Left kidney (tissue), 2 donors: ENCODE measurements around the gene ACAD10. TPM values are rescaled to one million over a fixed set of nuclear protein-coding genes. Genes with fewer than 3 reads are reported as not detected.
"Not testable (repeated sequence)": the region's sequence is repeated elsewhere in the genome, so short reads cannot be mapped to it uniquely, and the experiment has no call there.

Experiments
- DNase-seq: peaks from one replicate; pipeline ENCODE4 v3.0.0-alpha.2; 2013
- polyA plus RNA-seq: library from polyadenylated mRNA; unstranded; fragments of 120-200 nt; gene quantifications from one replicate; pipeline ENCODE4 v1.2.1, GENCODE V29; 2013; ENCODE audit not compliant: insufficient read length

Gene ACAD10
- polyA plus RNA-seq, 1 donor, result 54.7 TPM

DNA sequence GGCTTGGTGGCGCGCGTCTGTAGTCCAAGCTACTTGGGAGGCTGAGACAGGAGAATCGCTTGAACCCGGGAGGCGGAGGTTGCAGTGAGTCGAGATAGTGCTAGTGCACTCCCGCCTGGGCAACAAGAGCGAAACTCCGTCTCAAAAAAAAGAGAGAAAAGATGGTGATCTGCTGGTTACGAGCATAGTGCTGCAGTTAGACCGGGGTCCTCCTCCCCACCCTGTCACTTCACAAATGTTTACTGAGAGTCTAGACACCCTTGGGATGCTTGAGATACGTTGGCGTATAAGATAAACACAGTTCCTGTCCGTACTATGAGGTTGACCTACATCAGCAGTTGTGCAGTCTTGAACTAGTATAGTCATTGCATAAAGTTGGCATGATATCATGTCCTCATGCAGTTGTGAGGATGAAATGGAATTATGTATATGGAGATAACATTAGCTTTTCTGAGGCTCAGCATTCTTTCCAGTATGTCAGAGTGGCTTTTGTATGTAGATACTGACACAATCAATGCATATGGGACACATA lies 787 bp downstream of the ACAD10 start:
- DNase-seq, result no peak

GRCh38 chr12:111687255-111687654 lies 1.4 kb downstream of the ACAD10 start:
- DNase-seq, result no peak

DNA sequence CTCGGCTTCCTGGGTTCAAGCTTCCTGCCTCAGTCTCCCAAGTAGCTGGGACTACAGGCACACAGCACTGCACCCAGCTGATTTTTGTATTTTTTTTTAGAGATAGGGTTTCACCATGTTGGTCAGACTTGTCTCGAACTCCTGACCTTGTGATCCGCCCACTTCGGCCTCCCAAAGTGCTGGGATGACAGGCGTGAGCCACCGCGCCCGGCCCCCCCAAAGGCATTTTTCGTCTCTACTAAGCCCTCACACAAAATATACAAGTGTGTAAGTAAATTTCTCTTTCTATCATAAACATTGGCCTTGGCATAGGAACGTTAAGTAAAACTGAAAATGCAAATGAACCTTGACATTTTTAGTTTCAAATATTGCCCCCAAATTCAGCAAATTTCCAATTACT lies 2.1 kb downstream of the ACAD10 start:
- no peak for DNase-seq

- DNase-seq, result no peak
Observed at GRCh38 chr12:111691262-111691661, 5.4 kb downstream of the ACAD10 start.

- DNase-seq, result no peak
Observed at GRCh38 chr12:111692575-111693210, 6.8 kb downstream of the ACAD10 start.

DNA sequence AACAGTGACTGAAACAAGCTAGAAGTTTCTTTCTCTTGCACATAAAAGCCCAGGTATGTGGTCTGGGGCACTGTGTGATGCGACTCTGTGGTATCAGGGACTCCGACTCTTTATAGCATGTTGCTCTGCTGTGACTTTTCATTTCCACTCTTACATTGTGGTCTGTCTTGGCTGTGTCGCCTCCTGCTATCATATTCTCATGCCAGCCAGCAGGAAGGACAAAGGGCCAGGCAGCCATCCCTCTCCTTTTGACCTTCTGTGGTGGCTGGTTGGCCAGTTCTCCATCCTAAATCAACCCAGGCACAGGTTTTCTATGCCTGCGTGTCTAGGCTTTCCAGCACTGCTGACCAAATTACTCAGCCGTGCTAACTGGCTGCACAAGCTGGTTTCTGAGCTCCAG lies 8.0 kb downstream of the ACAD10 start:
- DNase-seq, result no peak

GRCh38 chr12:111699962-111700361 lies 14.1 kb downstream of the ACAD10 start:
- DNase-seq, result no peak

DNA sequence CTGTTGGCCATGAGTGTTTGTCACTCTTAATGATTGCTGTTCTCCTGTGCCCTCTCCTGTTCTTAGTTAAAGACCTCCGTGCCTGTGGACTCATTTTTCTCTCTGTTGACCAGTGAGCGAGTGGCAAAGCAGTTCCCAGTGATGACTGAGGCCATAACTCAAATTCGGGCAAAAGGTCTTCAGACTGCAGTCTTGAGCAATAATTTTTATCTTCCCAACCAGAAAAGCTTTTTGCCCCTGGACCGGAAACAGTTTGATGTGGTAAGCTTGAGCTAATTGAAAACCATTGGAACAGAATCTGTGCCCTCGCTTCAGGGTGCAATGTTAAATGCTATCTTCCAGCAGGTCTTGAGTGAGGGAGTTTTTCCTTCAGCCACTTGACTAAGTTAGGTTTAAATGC lies 19.8 kb downstream of the ACAD10 start:
- no peak for DNase-seq

DNA sequence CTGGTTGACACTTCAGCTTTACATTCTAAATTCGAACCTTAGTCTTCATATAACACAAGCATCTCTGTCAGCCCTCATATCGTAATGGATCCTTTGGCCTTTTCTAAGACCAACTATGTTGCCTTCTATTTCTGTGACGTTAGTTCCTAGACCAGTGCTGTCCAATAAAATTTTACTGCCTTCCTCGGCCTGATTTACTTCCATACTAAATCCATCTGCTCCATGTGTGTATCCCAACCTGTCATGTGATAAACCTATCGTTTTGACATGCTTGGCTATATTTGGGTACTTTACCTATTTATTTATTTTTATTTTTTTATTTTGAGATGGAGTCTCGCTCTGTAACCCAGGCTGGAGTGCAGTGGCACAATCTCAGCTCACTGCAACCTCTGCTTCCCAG lies 20.3 kb downstream of the ACAD10 start:
- no peak for DNase-seq

GRCh38 chr12:111715279-111715678 lies 29.4 kb downstream of the ACAD10 start:
- no peak for DNase-seq

GRCh38 chr12:111719316-111719715 lies 33.5 kb downstream of the ACAD10 start:
- not testable (repeated sequence) for DNase-seq

DNA sequence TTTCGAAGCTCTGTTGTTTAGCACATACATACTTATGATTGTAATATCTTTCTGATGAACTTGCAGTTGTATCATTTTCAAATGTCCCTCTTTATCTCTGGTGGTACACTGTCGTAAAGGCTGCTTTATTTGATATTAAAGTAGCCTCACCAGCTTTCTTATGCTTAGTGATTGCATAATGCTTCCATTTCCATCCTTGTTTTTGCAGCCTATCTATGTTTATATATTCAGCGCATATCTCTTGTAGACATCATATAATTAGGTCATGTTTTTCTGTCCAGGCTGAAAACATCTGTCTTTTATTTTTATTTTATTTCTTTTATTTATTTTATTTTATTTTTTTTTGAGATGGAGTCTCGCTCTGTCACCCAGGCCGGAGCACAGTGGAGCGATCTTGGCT lies 34.6 kb downstream of the ACAD10 start:
- no peak for DNase-seq

DNA sequence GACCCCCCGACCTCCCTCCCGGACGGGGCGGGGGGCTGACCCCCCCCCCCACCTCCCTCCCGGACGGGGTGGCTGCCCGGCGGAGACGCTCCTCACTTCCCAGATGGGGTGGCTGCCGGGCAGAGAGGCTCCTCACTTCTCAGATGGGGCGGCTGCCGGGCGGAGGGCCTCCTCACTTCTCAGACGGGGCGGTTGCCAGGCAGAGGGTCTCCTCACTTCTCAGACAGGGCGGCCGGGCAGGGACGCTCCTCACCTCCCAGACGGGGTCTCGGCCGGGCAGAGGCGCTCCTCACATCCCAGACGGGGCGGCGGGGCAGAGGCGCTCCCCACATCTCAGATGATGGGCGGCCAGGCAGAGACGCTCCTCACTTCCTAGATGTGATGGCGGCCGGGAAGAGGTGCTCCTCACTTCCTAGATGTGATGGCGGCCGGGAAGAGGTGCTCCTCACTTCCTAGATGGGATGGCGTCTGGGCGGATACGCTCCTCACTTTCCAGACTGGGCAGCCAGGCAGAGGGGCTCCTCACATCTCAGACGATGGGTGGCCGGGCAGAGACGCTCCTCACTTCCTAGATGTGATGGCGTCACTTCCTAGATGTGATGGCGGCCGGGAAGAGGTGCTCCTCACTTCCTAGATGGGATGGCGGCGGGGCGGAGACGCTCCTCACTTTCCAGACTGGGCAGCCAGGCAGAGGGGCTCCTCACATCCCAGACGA lies 38.0 kb downstream of the ACAD10 start:
- DNase-seq, result not testable (repeated sequence)

- no peak for DNase-seq
Observed at GRCh38 chr12:111728795-111729194, 42.9 kb downstream of the ACAD10 start.

- no peak for DNase-seq
Observed at GRCh38 chr12:111730420-111730819, 44.6 kb downstream of the ACAD10 start.

DNA sequence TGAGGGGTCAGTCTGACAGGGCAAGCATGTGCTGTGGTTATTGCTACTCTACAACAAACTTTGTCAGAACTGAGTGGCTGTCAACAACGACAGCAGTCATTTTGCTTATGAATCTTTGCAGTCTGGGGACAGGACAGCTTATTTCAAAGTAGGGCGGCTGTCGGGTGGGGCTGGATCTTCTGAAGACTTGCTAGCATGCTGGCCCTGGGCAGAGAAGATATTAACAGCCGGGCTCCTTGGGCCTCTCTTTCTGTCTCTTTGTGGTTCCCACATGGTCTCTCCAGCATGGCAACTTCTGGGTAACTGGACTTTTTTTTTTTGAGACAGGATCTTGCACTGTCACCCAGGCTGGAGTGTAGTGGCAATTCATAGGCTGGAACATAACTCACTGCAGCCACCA lies 46.9 kb downstream of the ACAD10 start:
- DNase-seq, result no peak

- no peak for DNase-seq
Observed at GRCh38 chr12:111733340-111733915, 47.6 kb downstream of the ACAD10 start.

GRCh38 chr12:111739524-111739923 lies 53.7 kb downstream of the ACAD10 start:
- DNase-seq, result not testable (repeated sequence)

DNA sequence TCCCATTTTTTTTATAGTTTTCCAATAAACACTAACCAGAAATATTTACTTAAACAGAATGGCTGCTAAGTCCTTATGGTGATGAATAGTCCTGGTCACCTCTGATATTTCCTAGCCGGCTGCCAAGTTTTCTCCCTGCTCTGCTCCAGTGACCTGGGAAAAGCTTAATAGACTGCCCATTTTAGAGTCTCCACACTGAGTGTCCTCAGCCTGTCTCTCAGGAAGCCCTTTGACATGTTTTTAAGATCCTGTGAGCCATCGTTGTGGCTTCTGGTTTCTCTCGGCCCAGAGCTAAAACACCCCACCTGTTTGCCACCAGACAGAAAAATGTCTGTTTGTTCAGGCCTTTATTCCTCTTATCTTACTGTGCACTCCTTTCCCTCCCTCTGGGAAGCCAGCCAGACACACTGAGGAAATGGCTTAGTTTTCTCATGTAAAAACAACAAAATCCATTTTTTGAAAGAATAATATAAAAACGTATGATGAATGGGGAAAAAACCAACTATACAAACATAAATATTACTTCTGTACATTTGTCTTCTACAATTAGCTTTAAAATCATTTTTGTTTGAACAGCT lies 55.5 kb downstream of the ACAD10 start:
- no peak for DNase-seq

DNA sequence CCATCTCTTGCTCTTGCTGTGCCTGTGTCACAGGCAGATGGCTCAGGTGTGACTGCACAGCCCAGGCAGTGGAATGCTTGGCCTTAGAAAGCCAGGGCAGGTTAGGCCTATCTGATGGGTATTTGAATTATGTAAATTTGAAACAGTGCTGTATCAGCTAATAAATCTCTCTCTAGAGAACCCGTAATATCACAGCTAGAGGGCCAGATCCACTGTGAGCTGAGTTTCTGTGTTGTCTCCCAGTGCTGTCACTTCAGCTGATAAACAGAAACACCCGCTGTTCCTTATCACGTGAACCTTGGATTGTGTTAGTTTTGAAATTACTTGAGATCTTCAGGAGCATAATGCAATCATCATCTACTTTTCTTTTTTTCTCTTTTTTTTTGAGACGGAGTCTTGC lies 59.4 kb downstream of the ACAD10 start:
- DNase-seq, result no peak

DNA sequence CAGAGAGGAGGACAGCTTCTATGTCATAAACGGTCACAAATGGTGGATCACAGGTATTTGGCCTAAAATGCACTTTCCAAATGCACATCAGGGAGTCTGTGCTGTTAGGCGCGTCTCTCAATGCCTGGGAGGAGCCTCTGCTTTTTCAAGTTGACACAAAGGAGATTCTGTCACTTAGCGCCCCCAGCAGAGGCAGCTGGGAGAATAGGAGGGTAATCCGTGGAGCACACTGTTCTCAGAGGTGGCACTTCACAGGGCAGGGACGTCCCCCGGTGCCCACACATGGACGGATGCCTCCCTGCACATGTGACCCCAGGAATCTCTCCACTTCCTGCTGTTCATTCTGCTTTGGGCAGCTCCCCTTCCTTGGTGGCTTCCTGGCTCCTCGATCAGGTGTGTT lies 61.5 kb downstream of the ACAD10 start:
- DNase-seq, result no peak

- no peak for DNase-seq
Observed at GRCh38 chr12:111748151-111748672, 62.4 kb downstream of the ACAD10 start.

DNA sequence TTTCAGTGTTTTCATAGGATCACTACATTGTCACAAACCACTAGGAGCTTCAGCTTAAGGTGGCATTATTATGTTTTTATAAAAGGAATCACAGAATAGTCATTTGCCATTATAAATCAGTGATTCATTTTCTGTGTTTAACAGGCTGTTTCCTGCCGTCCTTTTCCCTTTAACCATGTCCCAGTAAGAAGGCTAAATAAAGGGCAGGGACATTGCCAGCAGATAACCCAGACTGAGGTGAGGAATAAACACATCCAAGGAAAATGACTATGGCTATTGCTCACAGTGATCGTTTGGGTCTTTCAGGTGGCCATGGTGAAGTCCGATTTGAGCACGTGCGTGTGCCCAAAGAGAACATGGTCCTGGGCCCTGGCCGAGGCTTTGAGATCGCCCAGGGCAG lies 63.0 kb downstream of the ACAD10 start:
- DNase-seq, result no peak
